GM23338 (cell line): ENCODE data around the gene GRK4. TPM values are rescaled to one million over a fixed set of nuclear protein-coding genes. Genes with fewer than 3 reads are reported as not detected.

Experiments used
- ATAC-seq: fragments of 200-7000 bp; cut with Tn5 transposase; 3 replicates; pipeline ENCODE4 v1.9.1; 2020
- DNase-seq: peaks from one replicate; pipeline ENCODE4 v3.0.0-alpha.2; 2015; ENCODE audit warnings: low spot score
- H2AFZ ChIP-seq: fragments of 200-600 bp; sonication (generic); 2 replicates; pipeline ENCODE4 v1.8.0; 2016; ENCODE audit warnings: antibody characterized with exemption, mild to moderate bottlenecking, moderate library complexity
- H3F3A ChIP-seq: fragments of 200-600 bp; sonication (generic); replicated peaks from 2 replicates; pipeline ENCODE4 v1.8.0; 2017; ENCODE audit warnings: antibody characterized with exemption, mixed run types, low read depth
- H3K27ac ChIP-seq: fragments of 200-600 bp; sonication (generic); 2 replicates; pipeline ENCODE4 v1.6.1; 2016; ENCODE audit warnings: low read depth
- H3K27me3 ChIP-seq: fragments of 200-600 bp; sonication (generic); 2 replicates; pipeline ENCODE4 v1.8.0; 2016; ENCODE audit warnings: mild to moderate bottlenecking, mixed run types, moderate library complexity; ENCODE audit not compliant: insufficient read depth
- H3K36me3 ChIP-seq: fragments of 200-600 bp; sonication (generic); 2 replicates; pipeline ENCODE4 v1.8.0; 2016; ENCODE audit warnings: mild to moderate bottlenecking; ENCODE audit not compliant: insufficient read depth
- H3K4me1 ChIP-seq: fragments of 200-600 bp; sonication (generic); 2 replicates; pipeline ENCODE4 v1.8.0; 2016; ENCODE audit warnings: mild to moderate bottlenecking, moderate library complexity; ENCODE audit not compliant: insufficient read depth
- H3K4me2 ChIP-seq: fragments of 200-600 bp; sonication (generic); 2 replicates; pipeline ENCODE4 v1.7.1; 2017; ENCODE audit warnings: mixed run types
- H3K4me3 ChIP-seq: fragments of 200-600 bp; sonication (generic); 2 replicates; pipeline ENCODE4 v1.6.1; 2016; ENCODE audit warnings: mixed run types
- H3K79me2 ChIP-seq: fragments of 200-600 bp; sonication (generic); replicated peaks from 2 replicates; pipeline ENCODE4 v1.8.0; 2017; ENCODE audit warnings: mild to moderate bottlenecking; ENCODE audit not compliant: insufficient read depth
- H3K9me2 ChIP-seq: fragments of 200-600 bp; sonication (generic); 2 replicates; pipeline ENCODE4 v1.8.0; 2017; ENCODE audit not compliant: insufficient read depth
- H4K20me1 ChIP-seq: fragments of 200-600 bp; sonication (generic); replicated peaks from 2 replicates; pipeline ENCODE4 v1.8.0; 2017; ENCODE audit warnings: mild to moderate bottlenecking; ENCODE audit not compliant: insufficient read depth
- H3K27ac Mint-ChIP-seq: 2 replicates; pipeline ENCODE4 v1.8.0; 2020; ENCODE audit warnings: inconsistent platforms, mild to moderate bottlenecking, moderate library complexity, mixed read lengths
- H3K27me3 Mint-ChIP-seq: 3 replicates; pipeline ENCODE4 v1.8.0; 2022; ENCODE audit warnings: low read depth, mild to moderate bottlenecking, moderate library complexity, mixed read lengths, inconsistent platforms; ENCODE audit not compliant: insufficient read depth, poor library complexity
- H3K36me3 Mint-ChIP-seq: 3 replicates; pipeline ENCODE4 v1.8.0; 2021; ENCODE audit warnings: low read depth, mild to moderate bottlenecking, inconsistent platforms, moderate library complexity, mixed read lengths
- H3K4me1 Mint-ChIP-seq: 3 replicates; pipeline ENCODE4 v1.8.0; 2020; ENCODE audit warnings: mild to moderate bottlenecking, inconsistent platforms, mixed read lengths
- H3K4me3 Mint-ChIP-seq: 3 replicates; pipeline ENCODE4 v1.8.0; 2021; ENCODE audit warnings: moderate library complexity, mild to moderate bottlenecking, inconsistent platforms, mixed read lengths
- H3K9me3 Mint-ChIP-seq: 3 replicates; pipeline ENCODE4 v1.8.0; 2020; ENCODE audit warnings: moderate library complexity, mild to moderate bottlenecking, inconsistent platforms, mixed read lengths
- CREB1 ChIP-seq: fragments of 250-450 bp; sonication (Bioruptor Pico); IDR thresholded peaks from 2 replicates; pipeline ENCODE4 v1.5.0; 2020; ENCODE audit warnings: low read depth, mild to moderate bottlenecking, moderate library complexity
- CTCF ChIP-seq, 2 experiments: fragments of 200-600 bp in 1 of 2; sonication (generic) in 1 of 2; conservative IDR thresholded peaks; 2 replicates each; pipeline versions ENCODE4 v1.5.1 to v1.6.1; 2016 to 2017; ENCODE audit warnings: antibody characterized with exemption in 2 of 2, low read depth in 2 of 2, mild to moderate bottlenecking in 2 of 2, moderate library complexity in 1 of 2
- ETS1 ChIP-seq: IDR thresholded peaks from 2 replicates; pipeline ENCODE4 v1.6.1; 2016; ENCODE audit warnings: antibody characterized with exemption
- EZH2 ChIP-seq: fragments of 200-600 bp; sonication (generic); IDR thresholded peaks from one replicate; pipeline ENCODE4 v1.8.0; 2017; ENCODE audit warnings: antibody characterized with exemption, mild to moderate bottlenecking, low read depth; ENCODE audit not compliant: unreplicated experiment
- EZH2phosphoT487 ChIP-seq: fragments of 200-600 bp; sonication (generic); IDR thresholded peaks from one replicate; pipeline ENCODE4 v1.8.1; 2018; ENCODE audit warnings: antibody characterized with exemption; ENCODE audit not compliant: unreplicated experiment
- JUNB ChIP-seq: IDR thresholded peaks from one replicate; pipeline ENCODE4 v1.6.1; 2016; ENCODE audit warnings: antibody characterized with exemption; ENCODE audit not compliant: unreplicated experiment
- NANOG ChIP-seq: IDR thresholded peaks from 2 replicates; pipeline ENCODE4 v1.6.1; 2016; ENCODE audit warnings: antibody characterized with exemption, borderline replicate concordance
- POLR2AphosphoS5 ChIP-seq: IDR thresholded peaks from 2 replicates; pipeline ENCODE4 v1.6.1; 2016; ENCODE audit warnings: antibody characterized with exemption, low read depth
- REST ChIP-seq: IDR thresholded peaks from one replicate; pipeline ENCODE4 v1.6.1; 2018; ENCODE audit warnings: antibody characterized with exemption; ENCODE audit not compliant: unreplicated experiment
- STAT1 ChIP-seq: IDR thresholded peaks from one replicate; pipeline ENCODE4 v1.6.1; 2016; ENCODE audit warnings: antibody characterized with exemption; ENCODE audit not compliant: unreplicated experiment
- ZNF114 ChIP-seq: fragments of 250-450 bp; sonication (Bioruptor Pico); IDR thresholded peaks from 2 replicates; pipeline ENCODE4 v1.5.0; 2020; ENCODE audit warnings: mild to moderate bottlenecking, moderate library complexity
- ZNF331 ChIP-seq: fragments of 250-450 bp; sonication (Bioruptor Pico); IDR thresholded peaks from 2 replicates; pipeline ENCODE4 v1.5.0; 2020; ENCODE audit warnings: low read depth, mild to moderate bottlenecking, moderate library complexity
- ZNF462 ChIP-seq: fragments of 250-450 bp; sonication (Bioruptor Pico); IDR thresholded peaks from 2 replicates; pipeline ENCODE4 v1.5.0; 2020; ENCODE audit warnings: mild to moderate bottlenecking, moderate library complexity
- long read RNA-seq: library from polyadenylated mRNA; unstranded; transcript quantifications from one replicate; pipeline ENCODE4 v2.0.0, GENCODE V29; 2020; ENCODE audit not compliant: unreplicated experiment
- polyA plus RNA-seq: library from polyadenylated mRNA; unstranded; fragments of >200 nt; fragmentation: Nextera tagmentation; extraction: Ambion mirVana; gene quantifications from 2 replicates; pipeline ENCODE4 v1.2.1, GENCODE V29; 2016
- total RNA-seq: library from RNA; depleted of rRNA; stranded (reverse); fragments of >200 nt; shearing (Covaris generic); gene quantifications from 2 replicates; pipeline ENCODE4 v1.2.3, GENCODE V29; 2014; rRNA removed

The GRK4 gene
- total RNA-seq (0.82 and 1.4 TPM in 2 replicates), polyA plus RNA-seq (1.3 and 2.4 TPM in 2 replicates)
- long read RNA-seq = 0 reads

GRCh38 chr4:2963175-2963965 is at the start of gene GRK4, which contains the start of gene NOP14:
GRK4 (plus strand) TSS chr4:2963571; CDS start chr4:2964071, 500 bp downstream.
NOP14 (minus strand) TSS chr4:2963406; CDS start chr4:2963319, 87 bp downstream.
- DNase-seq = peak; percentile 99
- peaks cover 37% of the 10 kb centered on the region for H3K79me2 ChIP-seq
- H3K9me3 Mint-ChIP-seq = peaks cover 4% of the 10 kb centered on the region; the same call in 1 of the 3 replicates

More at GRCh38 chr4:2963175-2963965, at the start of gene GRK4, which contains the start of gene NOP14:
- Mint-ChIP-seq H3K36me3 (peaks cover 23% of the 10 kb centered on the region), H3K27me3 (peaks cover 10% of the 10 kb centered on the region), H3K27ac (peak within 1 kb of the TSS; percentile 97), H3K4me3 (peak within 1 kb of the TSS; percentile 89), H3K4me1 (peaks cover 12% of the 10 kb centered on the region)
- Histone ChIP-seq H3K27me3 (peaks cover 11% of the 10 kb centered on the region), H3K27ac (peak within 1 kb of the TSS; percentile 74; the same call in 1 of the 2 replicates), H3K4me3 (peak within 1 kb of the TSS; percentile 76), H3K4me1 (0 out of 2 replicates have a peak, but pooled peaks cover 3% of the 10 kb centered on the region), H3K4me2 (peak within 1 kb of the TSS; percentile 95), H3K36me3 (no peaks in the 10 kb centered on the region), H4K20me1 (peaks cover 7% of the 10 kb centered on the region), H2AFZ (peak within 1 kb of the TSS; percentile 93), H3K9me2 (no peaks in the 10 kb centered on the region), H3F3A (peaks cover 14% of the 10 kb centered on the region)
- no peak for TF ChIP-seq ZNF462
- peak; percentile 89 for TF ChIP-seq POLR2AphosphoS5
- TF ChIP-seq ZNF331 (CRISPR knock-in tag) = no peak
- no peak for TF ChIP-seq EZH2phosphoT487
- TF ChIP-seq CTCF (conservative IDR thresholded peaks at IDR 0.05; ENCODE audit: low read depth in 2 of 2) = 0 out of 4 replicates have a peak, but pooled peaks of 1 of the 2 experiments have one; percentile 3
- TF ChIP-seq ZNF114 (CRISPR knock-in tag) = no peak
- TF ChIP-seq STAT1 = no peak
- TF ChIP-seq REST = no peak
- TF ChIP-seq ETS1 = peak; percentile 98
- TF ChIP-seq NANOG = no peak
- TF ChIP-seq EZH2 = no peak
- peak; percentile 81 for TF ChIP-seq CREB1 (CRISPR knock-in tag)
- TF ChIP-seq JUNB = no peak
- ATAC-seq = peak; percentile 91
